ENCODE measurements around the gene AFF2.

Gene AFF2

DNA sequence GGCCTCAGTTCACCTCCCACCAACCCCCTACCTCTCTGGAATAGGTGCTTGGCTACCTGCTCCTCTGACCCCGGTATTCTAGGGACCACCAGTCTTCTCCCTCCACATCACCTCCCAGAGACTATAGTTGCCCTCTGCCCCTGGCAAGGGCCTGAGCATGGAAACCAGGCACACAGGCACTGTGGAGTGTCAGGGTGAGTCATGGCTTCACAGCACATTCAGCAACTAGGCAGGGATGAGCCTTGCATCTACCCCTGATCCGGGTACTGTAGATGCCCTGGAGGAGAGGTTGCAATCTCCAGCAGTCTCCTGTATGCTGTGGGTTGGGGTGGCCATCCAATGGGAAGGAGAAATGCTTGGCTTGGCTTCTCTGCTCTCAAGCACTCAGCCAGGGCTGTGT is 532.0 kb downstream of the AFF2 start:
- H3K4me3 ChIP-seq (ENCODE audit: low read depth, low read length), result no peak overlapping the region
- TF ChIP-seq, protein P1, sequence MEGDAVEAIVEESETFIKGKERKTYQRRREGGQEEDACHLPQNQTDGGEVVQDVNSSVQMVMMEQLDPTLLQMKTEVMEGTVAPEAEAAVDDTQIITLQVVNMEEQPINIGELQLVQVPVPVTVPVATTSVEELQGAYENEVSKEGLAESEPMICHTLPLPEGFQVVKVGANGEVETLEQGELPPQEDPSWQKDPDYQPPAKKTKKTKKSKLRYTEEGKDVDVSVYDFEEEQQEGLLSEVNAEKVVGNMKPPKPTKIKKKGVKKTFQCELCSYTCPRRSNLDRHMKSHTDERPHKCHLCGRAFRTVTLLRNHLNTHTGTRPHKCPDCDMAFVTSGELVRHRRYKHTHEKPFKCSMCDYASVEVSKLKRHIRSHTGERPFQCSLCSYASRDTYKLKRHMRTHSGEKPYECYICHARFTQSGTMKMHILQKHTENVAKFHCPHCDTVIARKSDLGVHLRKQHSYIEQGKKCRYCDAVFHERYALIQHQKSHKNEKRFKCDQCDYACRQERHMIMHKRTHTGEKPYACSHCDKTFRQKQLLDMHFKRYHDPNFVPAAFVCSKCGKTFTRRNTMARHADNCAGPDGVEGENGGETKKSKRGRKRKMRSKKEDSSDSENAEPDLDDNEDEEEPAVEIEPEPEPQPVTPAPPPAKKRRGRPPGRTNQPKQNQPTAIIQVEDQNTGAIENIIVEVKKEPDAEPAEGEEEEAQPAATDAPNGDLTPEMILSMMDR (IDR thresholded peaks at IDR 0.05; ENCODE audit: low read depth, low read length), result no peak

DNA sequence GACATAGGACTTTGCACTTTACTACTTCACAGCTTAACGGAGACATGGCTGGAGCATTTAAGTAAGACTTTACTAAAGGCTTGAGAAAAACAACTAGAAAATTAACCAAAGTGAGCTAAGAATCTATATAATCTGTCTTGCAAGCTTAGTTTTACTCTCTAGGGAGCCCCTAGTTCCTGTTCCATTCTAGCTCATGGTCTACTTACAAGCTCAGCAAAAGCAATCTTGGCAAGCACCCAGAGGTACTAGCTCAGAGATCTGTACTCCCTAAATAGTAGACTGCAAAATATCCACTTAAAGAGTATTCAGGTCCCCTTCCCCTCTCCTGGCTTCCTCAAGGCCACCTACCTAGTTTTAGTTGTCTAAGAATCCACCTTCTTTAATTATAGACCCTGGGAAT is 535.7 kb downstream of the AFF2 start:
- TF ChIP-seq, protein P1 (IDR thresholded peaks at IDR 0.05; ENCODE audit: low read depth, low read length), result no peak
- no peak overlapping the region for H3K4me3 ChIP-seq (ENCODE audit: low read depth, low read length)

DNA sequence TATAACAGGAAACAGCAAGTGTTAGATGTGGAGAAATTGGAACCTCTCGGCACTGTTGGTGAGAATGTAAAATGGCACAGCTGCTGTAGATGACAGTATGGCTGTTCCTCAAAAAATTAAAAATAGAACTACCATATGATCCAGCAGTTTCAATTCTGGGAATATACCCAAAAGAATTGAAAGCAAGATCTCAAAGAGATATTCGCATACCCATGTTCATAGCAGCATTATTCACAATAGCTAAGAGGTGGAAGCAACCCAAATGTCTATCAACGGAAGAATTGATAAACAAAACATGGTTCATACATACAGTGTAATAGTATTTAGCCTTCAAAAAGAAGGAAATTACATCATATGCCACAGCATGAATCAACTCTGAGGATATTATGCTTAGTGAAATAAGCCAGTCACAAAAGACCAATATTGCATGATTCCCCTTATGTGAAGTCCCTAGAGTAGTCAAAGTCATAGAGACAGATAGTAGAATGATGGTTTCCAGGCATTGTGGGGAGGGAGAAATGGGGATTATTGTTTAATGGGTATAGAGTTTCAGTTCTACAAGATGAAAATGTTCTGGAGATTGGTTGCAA is 537.0 kb downstream of the AFF2 start:
- TF ChIP-seq, protein P1 (IDR thresholded peaks at IDR 0.05; ENCODE audit: low read depth, low read length), result no peak
- H3K4me3 ChIP-seq (ENCODE audit: low read depth, low read length), result no peak overlapping the region

DNA sequence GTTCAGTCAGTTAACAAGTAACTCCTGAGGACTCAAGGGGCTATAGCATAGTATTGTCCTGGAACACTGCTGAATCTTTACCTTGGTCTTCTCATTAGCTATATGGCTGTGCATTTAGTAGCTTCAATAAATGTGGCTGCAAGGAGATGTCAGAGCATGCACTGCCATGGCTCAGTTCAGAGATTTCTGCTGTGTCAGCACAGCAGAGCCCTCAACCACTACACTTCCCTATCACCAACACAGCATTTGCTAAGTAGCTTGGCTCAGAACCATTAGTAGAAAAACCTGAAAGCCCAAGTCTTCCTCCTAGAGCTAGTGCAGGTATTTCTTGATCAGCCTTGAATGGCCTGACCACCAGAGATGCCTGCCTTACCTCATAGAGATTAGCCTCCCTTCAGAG is 538.6 kb downstream of the AFF2 start:
- TF ChIP-seq, protein P1 (IDR thresholded peaks at IDR 0.05; ENCODE audit: low read depth, low read length), result no peak
- no peak overlapping the region for H3K4me3 ChIP-seq (ENCODE audit: low read depth, low read length)

DNA sequence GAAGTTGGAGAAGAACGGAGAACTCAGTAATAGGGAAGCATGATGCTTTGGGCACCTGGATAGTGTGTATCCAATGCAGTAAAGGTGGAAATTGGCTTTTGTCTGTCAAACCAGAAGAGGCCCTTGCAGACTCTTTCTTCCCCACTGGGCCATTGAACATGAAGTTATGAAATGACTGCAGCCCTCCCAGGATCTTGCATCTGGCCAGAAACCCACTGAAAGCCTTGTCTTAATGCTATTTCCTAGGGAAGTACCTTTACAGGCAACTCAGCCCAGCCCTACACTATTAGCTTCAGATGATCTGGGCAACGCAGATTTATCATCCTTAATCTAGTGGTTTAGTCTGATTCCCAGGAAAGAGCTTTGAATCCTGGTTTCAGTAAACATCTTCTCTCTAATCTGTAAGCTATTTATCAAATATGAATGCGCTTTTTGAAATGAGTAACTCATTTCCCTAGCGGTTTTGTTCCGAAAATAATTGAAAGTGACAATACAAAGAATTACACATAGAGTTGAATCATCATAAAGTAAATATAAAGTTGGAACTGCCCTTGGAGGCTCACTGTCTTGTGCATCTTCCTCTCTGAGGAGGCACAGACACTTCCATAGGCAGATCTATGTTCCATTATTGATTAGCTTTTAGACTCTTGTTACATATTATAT is 540.6 kb downstream of the AFF2 start:
- TF ChIP-seq, protein P1 (IDR thresholded peaks at IDR 0.05; ENCODE audit: low read depth, low read length), result no peak
- H3K4me3 ChIP-seq (ENCODE audit: low read depth, low read length), result no peak overlapping the region

DNA sequence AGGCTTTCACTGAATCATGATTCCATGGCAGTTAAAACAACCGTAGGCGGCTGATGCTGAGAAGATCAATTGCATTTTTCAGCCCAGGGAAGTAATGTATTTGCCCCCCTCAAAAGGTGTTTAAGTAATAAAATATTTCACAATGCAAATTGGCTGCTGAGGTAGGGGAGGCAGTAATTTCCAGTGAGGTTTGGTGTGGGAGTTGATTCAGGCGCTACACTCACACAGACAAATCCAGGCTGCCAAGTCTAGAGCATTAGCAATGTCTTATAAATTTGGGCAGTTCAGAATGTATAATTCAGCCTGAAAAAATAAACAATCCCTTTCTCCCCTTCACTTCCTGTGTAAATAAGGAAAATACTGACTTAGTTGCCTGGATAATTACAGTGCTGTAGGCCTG is 543.0 kb downstream of the AFF2 start:
- TF ChIP-seq, protein P1 (IDR thresholded peaks at IDR 0.05; ENCODE audit: low read depth, low read length), result no peak
- H3K4me3 ChIP-seq (ENCODE audit: low read depth, low read length), result no peak overlapping the region

DNA sequence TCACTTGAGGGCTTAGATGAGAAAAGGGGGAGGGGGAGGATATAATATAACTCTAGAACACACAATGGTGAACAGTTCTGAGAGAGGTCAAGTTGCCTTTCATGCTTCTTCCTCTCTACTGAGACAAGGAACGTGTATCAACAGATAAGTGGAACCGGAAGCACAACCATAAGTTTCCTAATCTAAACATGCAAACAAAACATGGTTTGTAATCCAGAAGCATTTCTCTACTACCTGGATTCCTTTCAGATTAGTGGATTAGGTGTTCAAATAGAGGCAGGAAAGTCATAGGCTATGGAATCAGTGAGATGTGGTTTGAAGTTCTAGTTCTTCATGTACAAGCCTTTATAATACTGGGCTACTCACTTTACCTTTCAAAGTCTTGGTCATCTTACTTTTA is 544.1 kb downstream of the AFF2 start:
- TF ChIP-seq, protein P1 (IDR thresholded peaks at IDR 0.05; ENCODE audit: low read depth, low read length), result no peak

More for the DNA sequence above, 544.1 kb downstream of the AFF2 start:
- no peak overlapping the region for H3K4me3 ChIP-seq (ENCODE audit: low read depth, low read length)
